Transverse colon (tissue), 4 donors: Measurements from ENCODE around the gene MTPN.

ENCODE experiments used
- EP300 ChIP-seq: sonication (generic); formaldehyde crosslinking; IDR thresholded peaks from one replicate; pipeline ENCODE4 v1.6.1; 2017; ENCODE audit warnings: antibody characterized with exemption, low read depth
- POLR2A ChIP-seq: fragments of 450-650 bp; IDR thresholded peaks from one replicate; pipeline ENCODE4 v1.6.1; 2016; ENCODE audit warnings: antibody characterized with exemption, mild to moderate bottlenecking, moderate library complexity
- POLR2AphosphoS5 ChIP-seq, 3 donors: sonication (generic); formaldehyde crosslinking; IDR thresholded peaks; one replicate each; pipeline ENCODE4 v1.6.1; 2016; ENCODE audit warnings: antibody characterized with exemption in 3 of 3
- TF ChIP-seq, protein P1 (sequence below), 5 experiments: fragments of 200-600 bp in 3 of 5; fragments of 450-650 bp in 2 of 5; sonication (generic) in 3 of 5; IDR thresholded peaks; 1 replicate in 2 of 5; 2 replicates in 3 of 5; pipeline ENCODE4 v1.5.1; 2016 to 2017; ENCODE audit warnings: antibody characterized with exemption in 5 of 5, inconsistent platforms in 3 of 5, mild to moderate bottlenecking in 2 of 5, moderate library complexity in 1 of 5

DNA sequence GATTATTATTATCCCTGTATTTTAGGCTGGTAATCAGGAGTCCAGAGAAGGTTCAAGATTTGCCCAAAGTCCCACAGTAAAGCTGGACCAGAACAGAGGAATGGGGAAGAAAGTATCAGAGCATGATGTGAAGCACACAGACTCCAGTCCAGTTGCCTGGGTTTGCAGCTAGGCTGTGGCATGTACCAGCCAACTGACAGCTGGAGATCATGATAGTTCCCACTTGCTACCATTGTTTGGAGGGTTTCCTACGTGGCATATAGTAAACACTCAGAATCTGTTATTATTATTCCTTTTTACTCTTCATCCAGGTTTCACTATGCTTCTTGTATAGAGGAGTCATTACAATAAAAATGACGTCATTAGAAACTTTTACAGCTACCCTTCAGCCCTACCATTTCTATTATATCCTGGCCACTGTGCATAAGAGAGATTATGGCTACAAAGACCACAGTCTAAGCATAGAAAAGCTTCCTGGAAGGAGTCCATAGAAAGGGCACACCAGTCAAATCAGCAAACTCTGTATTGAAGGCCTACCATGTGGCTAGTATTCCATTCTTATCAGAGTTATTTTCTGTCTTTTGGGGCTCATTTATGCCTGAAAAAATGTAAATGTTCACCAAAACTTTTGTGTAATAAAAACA is 66.6 kb downstream of the MTPN start:
- TF ChIP-seq, protein P1, sequence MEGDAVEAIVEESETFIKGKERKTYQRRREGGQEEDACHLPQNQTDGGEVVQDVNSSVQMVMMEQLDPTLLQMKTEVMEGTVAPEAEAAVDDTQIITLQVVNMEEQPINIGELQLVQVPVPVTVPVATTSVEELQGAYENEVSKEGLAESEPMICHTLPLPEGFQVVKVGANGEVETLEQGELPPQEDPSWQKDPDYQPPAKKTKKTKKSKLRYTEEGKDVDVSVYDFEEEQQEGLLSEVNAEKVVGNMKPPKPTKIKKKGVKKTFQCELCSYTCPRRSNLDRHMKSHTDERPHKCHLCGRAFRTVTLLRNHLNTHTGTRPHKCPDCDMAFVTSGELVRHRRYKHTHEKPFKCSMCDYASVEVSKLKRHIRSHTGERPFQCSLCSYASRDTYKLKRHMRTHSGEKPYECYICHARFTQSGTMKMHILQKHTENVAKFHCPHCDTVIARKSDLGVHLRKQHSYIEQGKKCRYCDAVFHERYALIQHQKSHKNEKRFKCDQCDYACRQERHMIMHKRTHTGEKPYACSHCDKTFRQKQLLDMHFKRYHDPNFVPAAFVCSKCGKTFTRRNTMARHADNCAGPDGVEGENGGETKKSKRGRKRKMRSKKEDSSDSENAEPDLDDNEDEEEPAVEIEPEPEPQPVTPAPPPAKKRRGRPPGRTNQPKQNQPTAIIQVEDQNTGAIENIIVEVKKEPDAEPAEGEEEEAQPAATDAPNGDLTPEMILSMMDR (IDR thresholded peaks at IDR 0.05) = no peak
- TF ChIP-seq POLR2A = no peak
- no peak for TF ChIP-seq POLR2AphosphoS5 (IDR thresholded peaks at IDR 0.05)
- TF ChIP-seq EP300 = no peak
